Neural crest cell (in vitro differentiated cells): Measurements from ENCODE around the gene KCNT2. TPM values are rescaled to one million over a fixed set of nuclear protein-coding genes. Genes with fewer than 3 reads are reported as not detected.

Source experiments
- DNase-seq: peaks from one replicate; pipeline ENCODE4 v3.0.0; 2021; ENCODE audit warnings: low read depth, mixed read lengths, low spot score
- H3K27ac Mint-ChIP-seq: one replicate; pipeline ENCODE4 v1.8.0; 2021; ENCODE audit warnings: mild to moderate bottlenecking, mixed read lengths; ENCODE audit not compliant: unreplicated experiment
- H3K27me3 Mint-ChIP-seq: 2 replicates; pipeline ENCODE4 v1.8.0; 2021; ENCODE audit warnings: low read depth, mild to moderate bottlenecking, mixed read lengths
- H3K36me3 Mint-ChIP-seq: 2 replicates; pipeline ENCODE4 v1.8.0; 2021; ENCODE audit warnings: low read depth, mild to moderate bottlenecking, mixed read lengths
- H3K4me1 Mint-ChIP-seq: 2 replicates; pipeline ENCODE4 v1.8.0; 2021; ENCODE audit warnings: mixed read lengths
- H3K4me3 Mint-ChIP-seq: one replicate; pipeline ENCODE4 v1.8.0; 2021; ENCODE audit warnings: mild to moderate bottlenecking, mixed read lengths
- H3K9me3 Mint-ChIP-seq: 2 replicates; pipeline ENCODE4 v1.8.0; 2021; ENCODE audit warnings: mixed read lengths
- total RNA-seq: library from RNA; stranded (reverse); gene quantifications from 2 replicates; pipeline ENCODE4 v1.2.1, GENCODE V29; 2021
- TF ChIP-seq, protein P1 (sequence below): fragments of 200-600 bp; sonication (generic); conservative IDR thresholded peaks from 2 replicates; pipeline ENCODE4 v1.5.0; 2021; ENCODE audit warnings: antibody characterized with exemption, mild to moderate bottlenecking

KCNT2 gene
- total RNA-seq, 1 donor from 2014 or later = 12.6 TPM

DNA sequence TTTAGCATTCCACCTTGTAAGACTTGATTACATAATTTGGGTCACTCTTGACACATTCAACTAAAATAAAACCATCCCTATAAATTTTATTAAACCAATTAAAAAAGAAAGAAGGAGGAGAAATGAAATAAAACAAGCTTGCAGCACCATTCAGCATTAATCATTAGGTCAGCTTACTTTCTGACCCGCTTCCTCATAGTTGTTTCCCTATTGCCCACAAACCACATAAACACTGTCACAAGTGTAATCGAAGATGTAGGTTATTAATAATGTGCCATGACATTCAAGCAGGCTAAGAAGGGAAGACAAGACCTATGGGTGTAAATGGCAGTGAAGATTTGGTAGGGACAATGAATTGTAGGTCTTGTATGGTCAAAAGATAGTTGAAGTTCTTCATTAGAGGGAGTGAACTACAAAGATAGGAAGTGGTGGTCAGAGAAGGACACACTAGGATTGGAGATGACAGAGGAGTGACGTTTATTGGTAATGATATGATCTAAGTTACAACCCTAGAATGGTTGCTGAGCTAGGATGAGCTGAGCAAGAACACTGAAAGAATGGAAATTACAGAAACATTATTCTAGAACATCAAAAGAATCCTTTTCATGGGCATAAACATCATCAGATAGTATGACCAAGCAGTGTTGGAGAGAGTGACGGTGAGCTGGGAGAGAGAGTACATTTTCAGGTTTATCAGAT lies 231.5 kb downstream of the KCNT2 start:
- Mint-ChIP-seq H3K27me3 (no peaks in the 10 kb centered on the region), H3K9me3 (no peaks in the 10 kb centered on the region), H3K4me3 (no peak overlapping the region), H3K4me1 (no peaks in the 10 kb centered on the region), H3K36me3 (no peaks in the 10 kb centered on the region), H3K27ac (no peak overlapping the region)
- DNase-seq = no peak
- TF ChIP-seq, protein P1, sequence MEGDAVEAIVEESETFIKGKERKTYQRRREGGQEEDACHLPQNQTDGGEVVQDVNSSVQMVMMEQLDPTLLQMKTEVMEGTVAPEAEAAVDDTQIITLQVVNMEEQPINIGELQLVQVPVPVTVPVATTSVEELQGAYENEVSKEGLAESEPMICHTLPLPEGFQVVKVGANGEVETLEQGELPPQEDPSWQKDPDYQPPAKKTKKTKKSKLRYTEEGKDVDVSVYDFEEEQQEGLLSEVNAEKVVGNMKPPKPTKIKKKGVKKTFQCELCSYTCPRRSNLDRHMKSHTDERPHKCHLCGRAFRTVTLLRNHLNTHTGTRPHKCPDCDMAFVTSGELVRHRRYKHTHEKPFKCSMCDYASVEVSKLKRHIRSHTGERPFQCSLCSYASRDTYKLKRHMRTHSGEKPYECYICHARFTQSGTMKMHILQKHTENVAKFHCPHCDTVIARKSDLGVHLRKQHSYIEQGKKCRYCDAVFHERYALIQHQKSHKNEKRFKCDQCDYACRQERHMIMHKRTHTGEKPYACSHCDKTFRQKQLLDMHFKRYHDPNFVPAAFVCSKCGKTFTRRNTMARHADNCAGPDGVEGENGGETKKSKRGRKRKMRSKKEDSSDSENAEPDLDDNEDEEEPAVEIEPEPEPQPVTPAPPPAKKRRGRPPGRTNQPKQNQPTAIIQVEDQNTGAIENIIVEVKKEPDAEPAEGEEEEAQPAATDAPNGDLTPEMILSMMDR = no peak

DNA sequence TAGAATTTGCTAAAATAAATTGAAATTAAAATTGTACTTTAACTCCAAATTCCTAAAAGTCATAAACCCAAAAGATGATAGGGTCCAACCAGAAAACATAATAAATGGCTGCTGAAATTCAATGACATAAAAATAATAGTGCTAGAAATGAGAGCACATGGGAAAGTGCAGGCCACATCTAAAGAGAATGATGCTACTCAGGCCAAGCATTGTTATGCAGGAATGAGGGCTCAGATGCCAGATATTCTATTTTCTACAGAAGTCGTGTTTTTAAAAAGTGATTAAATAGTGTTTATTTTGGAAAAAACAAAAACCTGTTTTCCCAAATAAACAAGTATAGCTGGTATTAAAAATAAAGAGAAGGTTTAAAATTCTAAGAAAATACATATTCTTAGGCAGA lies 234.4 kb downstream of the KCNT2 start:
- DNase-seq = no peak
- H3K4me1 Mint-ChIP-seq = no peaks in the 10 kb centered on the region
- no peaks in the 10 kb centered on the region for H3K36me3 Mint-ChIP-seq
- H3K27me3 Mint-ChIP-seq = no peaks in the 10 kb centered on the region
- H3K9me3 Mint-ChIP-seq = no peaks in the 10 kb centered on the region
- no peak overlapping the region for H3K27ac Mint-ChIP-seq
- TF ChIP-seq, protein P1 = no peak
- no peak overlapping the region for H3K4me3 Mint-ChIP-seq

DNA sequence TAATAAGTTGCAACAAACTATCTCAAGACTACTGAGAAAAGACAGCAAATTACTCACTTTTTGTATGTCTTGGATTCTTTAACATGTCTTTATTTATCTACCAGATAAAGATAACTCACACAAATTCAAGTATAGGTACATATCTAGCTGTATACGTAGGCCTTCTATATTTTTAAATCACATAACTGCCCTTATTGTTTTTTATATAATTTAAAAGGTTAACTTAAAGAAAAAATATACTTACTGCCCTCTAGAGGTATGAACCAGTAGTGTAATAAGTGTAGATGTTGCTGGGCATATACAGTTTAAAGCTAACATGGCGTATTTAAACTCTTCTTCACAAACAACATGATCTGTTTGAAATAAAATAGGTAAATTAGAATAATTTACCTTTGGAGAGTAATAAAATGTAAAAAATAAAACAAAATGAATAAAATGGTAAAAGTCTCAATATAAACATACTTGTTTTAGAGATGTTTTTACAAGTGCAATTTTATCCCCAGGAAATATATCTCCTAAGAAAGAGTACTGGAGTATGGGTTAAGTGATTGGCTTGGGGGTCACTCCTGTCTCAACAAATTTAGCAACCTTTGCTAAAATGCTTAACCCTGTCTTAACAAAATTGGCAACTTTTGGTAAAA lies 235.2 kb downstream of the KCNT2 start:
- Mint-ChIP-seq H3K9me3 (no peaks in the 10 kb centered on the region), H3K27me3 (no peaks in the 10 kb centered on the region), H3K4me1 (no peaks in the 10 kb centered on the region), H3K4me3 (no peak overlapping the region), H3K36me3 (no peaks in the 10 kb centered on the region), H3K27ac (no peak overlapping the region)
- DNase-seq = no peak
- TF ChIP-seq, protein P1 = peak; percentile 74

DNA sequence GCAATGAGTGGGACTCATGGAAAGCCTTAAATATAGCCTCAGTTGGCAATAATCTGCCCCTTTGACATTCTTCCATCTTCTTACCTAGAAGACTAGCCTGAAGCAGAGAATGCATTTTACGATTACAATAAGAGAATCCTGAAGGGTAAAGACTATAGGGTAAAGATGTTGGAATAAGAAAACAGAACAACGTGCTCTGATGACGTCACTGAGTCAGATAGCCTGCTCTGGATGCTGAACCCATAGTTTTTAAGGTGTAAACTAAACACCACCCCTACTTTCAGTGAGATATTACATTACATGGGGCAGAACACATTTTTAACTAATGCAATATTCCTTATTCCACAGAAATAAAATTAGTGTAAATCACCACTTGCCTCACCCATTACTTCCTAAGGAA lies 240.4 kb downstream of the KCNT2 start:
- no peak for DNase-seq
- Mint-ChIP-seq H3K27me3 (no peaks in the 10 kb centered on the region), H3K4me3 (no peak overlapping the region), H3K4me1 (no peaks in the 10 kb centered on the region), H3K27ac (no peak overlapping the region), H3K9me3 (no peaks in the 10 kb centered on the region), H3K36me3 (peaks cover 3% of the 10 kb centered on the region)
- TF ChIP-seq, protein P1 = no peak

DNA sequence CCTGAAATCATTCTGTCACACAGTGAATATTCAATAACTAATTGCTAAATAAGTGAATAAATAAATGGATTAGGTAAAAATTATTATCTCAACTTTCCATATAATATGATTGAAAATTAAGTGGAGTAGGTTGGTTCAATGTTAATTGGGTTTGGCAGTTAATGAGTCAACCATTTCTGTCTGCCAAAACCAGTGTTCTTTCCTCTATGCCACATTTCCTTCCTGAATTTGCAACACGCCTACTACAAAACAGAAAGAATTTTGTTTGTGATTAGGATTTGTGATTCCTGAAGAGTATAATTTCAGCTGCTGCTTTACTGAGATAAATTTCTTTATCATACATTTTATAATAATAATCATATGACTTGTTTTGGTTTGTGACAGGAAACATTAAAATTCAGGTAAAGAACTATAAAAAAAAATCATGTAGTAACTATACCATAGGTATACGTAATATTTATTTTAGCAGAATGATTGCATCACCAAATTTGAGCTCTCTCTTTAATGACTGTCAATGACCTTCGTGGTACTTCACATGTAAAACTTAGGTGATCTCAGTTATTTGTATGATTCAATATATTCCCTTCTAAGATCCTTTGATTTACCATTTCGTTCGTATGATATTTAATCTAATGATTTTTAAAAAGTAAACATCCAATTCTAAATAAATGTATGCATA lies 241.3 kb downstream of the KCNT2 start:
- H3K4me1 Mint-ChIP-seq = no peaks in the 10 kb centered on the region
- H3K27ac Mint-ChIP-seq = no peak overlapping the region
- peaks cover 3% of the 10 kb centered on the region for H3K36me3 Mint-ChIP-seq
- no peak for DNase-seq
- no peaks in the 10 kb centered on the region for H3K9me3 Mint-ChIP-seq
- TF ChIP-seq, protein P1 = no peak
- H3K4me3 Mint-ChIP-seq = no peak overlapping the region
- H3K27me3 Mint-ChIP-seq = no peaks in the 10 kb centered on the region
